Activated CD8-positive, alpha-beta memory T cell treated with anti-CD3 and anti-CD28 coated beads for 36 hours (primary cell): ENCODE results near the gene HDAC4. TPM values are rescaled to one million over a fixed set of nuclear protein-coding genes. Genes with fewer than 3 reads are reported as not detected.

ENCODE experiments used
- CTCF ChIA-PET: fragments of 350-600 bp; sonication (Branson Sonifier 250); formaldehyde crosslinking; loops from one replicate; lab custom pipeline; 2021; ENCODE audit warnings: antibody characterized with exemption; lab: Charles Lee
- POLR2A ChIA-PET: fragments of 350-600 bp; sonication (Branson Sonifier 250); formaldehyde crosslinking; loops from one replicate; lab custom pipeline; 2021; ENCODE audit warnings: antibody characterized with exemption; lab: Charles Lee
- total RNA-seq, 2 experiments: library from RNA; stranded (reverse); gene quantifications; one replicate each; pipeline ENCODE4 v1.2.3, GENCODE V29; 2021

The HDAC4 gene
- total RNA-seq, 2 experiments from 2014 or later, result 19.7 to 23.5 TPM

- CTCF ChIA-PET, result no interaction called here
- POLR2A ChIA-PET, result no interaction called here
These were observed 170.3 kb downstream of the HDAC4 start for GRCh38 chr2:239230318-239231052.

- CTCF ChIA-PET, result no interaction called here
- POLR2A ChIA-PET, result no interaction called here
These were observed 171.1 kb downstream of the HDAC4 start for GRCh38 chr2:239229545-239230279.

GRCh38 chr2:239227661-239228371, 173.0 kb downstream of the HDAC4 start:
- CTCF ChIA-PET, result interaction anchor here (0.5 kb wide), 1 partner anchor 764 kb away, joined by 4 read pairs; no protein-coding TSS in a partner anchor
- POLR2A ChIA-PET, result no interaction called here

GRCh38 chr2:239226677-239227581, 173.9 kb downstream of the HDAC4 start:
- CTCF ChIA-PET, result interaction anchor here (0.5 kb wide), 1 partner anchor 763 kb away, joined by 4 read pairs; no protein-coding TSS in a partner anchor

GRCh38 chr2:239225871-239226561, 174.8 kb downstream of the HDAC4 start:
- ChIA-PET CTCF (no interaction called here), POLR2A (no interaction called here)

More at GRCh38 chr2:239226677-239227581, 173.9 kb downstream of the HDAC4 start:
- POLR2A ChIA-PET, result no interaction called here

GRCh38 chr2:239225371-239225851, 175.4 kb downstream of the HDAC4 start:
- POLR2A ChIA-PET, result no interaction called here
- CTCF ChIA-PET, result no interaction called here

GRCh38 chr2:239224955-239225354, 175.9 kb downstream of the HDAC4 start:
- POLR2A ChIA-PET, result no interaction called here
- CTCF ChIA-PET, result no interaction called here

GRCh38 chr2:239224199-239224570, 176.6 kb downstream of the HDAC4 start:
- ChIA-PET CTCF (no interaction called here), POLR2A (no interaction called here)

- ChIA-PET CTCF (no interaction called here), POLR2A (no interaction called here)
These were observed 177.3 kb downstream of the HDAC4 start for GRCh38 chr2:239223310-239224198.

GRCh38 chr2:239222706-239223309, 178.0 kb downstream of the HDAC4 start:
- ChIA-PET POLR2A (no interaction called here), CTCF (no interaction called here)

- ChIA-PET CTCF (interaction anchor here (0.6 kb wide), 1 partner anchor 45 kb away, joined by 3 read pairs; no protein-coding TSS in a partner anchor), POLR2A (no interaction called here)
These were observed 178.5 kb downstream of the HDAC4 start for GRCh38 chr2:239222312-239222660.

GRCh38 chr2:239220981-239221396, 179.8 kb downstream of the HDAC4 start:
- ChIA-PET CTCF (no interaction called here), POLR2A (no interaction called here)

- POLR2A ChIA-PET, result no interaction called here
- CTCF ChIA-PET, result no interaction called here
These were observed 180.5 kb downstream of the HDAC4 start for GRCh38 chr2:239220341-239220740.

- ChIA-PET CTCF (interaction anchor here (0.7 to 1.2 kb wide), 3 partner anchors 31 to 70 kb away, joined by 3 read pairs; no protein-coding TSS in a partner anchor), POLR2A (interaction anchor here (0.6 to 1.0 kb wide), 3 partner anchors 50 to 837 kb away, joined by 3 to 5 read pairs (median 4); partner anchors contain the start of gene HDAC4)
These were observed 184.1 kb downstream of the HDAC4 start for GRCh38 chr2:239216614-239217273.

GRCh38 chr2:239215988-239216613, 184.7 kb downstream of the HDAC4 start:
- ChIA-PET CTCF (interaction anchor here (0.7 to 1.2 kb wide), 3 partner anchors 31 to 70 kb away, joined by 3 read pairs; no protein-coding TSS in a partner anchor), POLR2A (no interaction called here)
